GM12864 (cell line): ENCODE results near the gene GFRA4.

Experiments
- DNase-seq: peaks from one replicate; pipeline ENCODE4 v3.0.0-alpha.2; 2011; ENCODE audit warnings: low read depth
- H3K4me3 ChIP-seq: 2 replicates; pipeline ENCODE4 v1.5.1; 2011; ENCODE audit warnings: mild to moderate bottlenecking, low read depth, low read length, control low read depth
- CTCF ChIP-seq: IDR thresholded peaks from 2 replicates; pipeline ENCODE4 v1.5.1; 2011; ENCODE audit warnings: low read depth, mild to moderate bottlenecking, moderate library complexity, low read length, control low read depth, inconsistent platforms; ENCODE audit errors: missing control alignments

GFRA4 gene

DNA sequence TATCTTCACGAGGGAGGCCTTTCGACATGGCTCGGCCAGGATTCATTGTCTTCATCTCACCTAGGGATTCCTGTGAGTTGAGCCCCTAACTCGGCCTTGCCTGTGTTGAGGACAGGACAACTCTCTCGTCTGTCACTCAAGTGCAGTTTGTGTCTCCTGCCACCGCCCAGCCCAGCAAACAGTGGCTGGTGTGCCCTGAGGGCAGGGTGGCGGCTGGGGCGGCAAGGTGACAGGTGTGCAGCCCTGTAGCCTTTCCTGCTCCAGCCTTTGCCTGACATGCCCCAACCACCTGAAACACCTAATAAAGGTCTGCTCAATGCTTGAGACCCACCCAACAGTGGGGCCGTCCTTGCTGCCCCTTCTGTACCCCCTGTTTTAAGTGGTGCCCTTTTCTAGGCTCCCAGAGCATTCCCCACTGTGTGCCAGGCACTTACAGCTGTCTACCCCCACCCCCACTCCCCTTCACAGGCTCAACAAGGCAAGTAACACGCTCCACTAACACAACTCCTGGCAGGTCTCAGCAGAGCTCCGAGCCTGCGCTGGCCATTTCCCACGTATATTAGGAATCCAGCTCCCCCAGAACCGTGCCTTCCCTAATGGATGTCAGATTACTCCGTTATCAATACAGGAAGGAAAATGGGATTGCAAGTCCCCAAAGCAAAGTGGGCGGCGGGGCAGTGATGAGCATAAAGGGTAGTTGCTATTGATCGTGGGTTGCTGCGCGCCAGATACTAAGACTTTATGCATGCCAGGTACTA lies 17.7 kb downstream of the GFRA4 start:
- no peak overlapping the region for H3K4me3 ChIP-seq
- no peak for DNase-seq
- no peak for TF ChIP-seq CTCF

GRCh38 chr20:3640259-3640658 lies 22.9 kb downstream of the GFRA4 start:
- no peak overlapping the region for H3K4me3 ChIP-seq
- TF ChIP-seq CTCF, result no peak
- DNase-seq, result no peak

GRCh38 chr20:3635346-3635745 lies 27.9 kb downstream of the GFRA4 start:
- H3K4me3 ChIP-seq, result no peak overlapping the region
- no peak for TF ChIP-seq CTCF
- no peak for DNase-seq

DNA sequence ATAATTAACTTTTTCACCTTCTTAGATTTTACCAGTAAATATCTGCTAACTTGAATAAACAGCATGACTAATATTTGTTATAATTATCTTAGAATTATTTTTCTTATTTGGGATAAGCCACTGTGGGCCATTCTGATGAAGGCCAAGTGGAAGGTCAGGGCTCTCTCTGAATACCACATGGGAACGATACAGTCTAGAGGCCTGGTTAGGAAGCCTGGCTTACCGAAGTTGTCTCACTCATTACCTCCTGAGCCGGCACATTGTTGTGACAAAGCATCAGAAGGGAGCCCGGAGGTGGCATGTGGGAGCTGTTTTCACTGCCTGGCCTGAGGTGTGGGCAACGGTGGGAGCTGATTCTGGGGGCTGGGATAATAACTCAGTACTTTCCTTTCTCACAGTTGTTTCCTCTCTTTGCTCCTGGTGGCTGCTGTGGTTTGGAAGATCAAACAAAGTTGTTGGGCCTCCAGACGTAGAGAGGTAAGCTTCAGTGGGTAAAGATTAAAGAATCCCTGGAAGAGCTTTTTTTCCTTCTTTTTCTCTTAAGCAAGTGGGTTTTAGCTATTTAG lies 29.2 kb downstream of the GFRA4 start:
- no peak for DNase-seq
- no peak overlapping the region for H3K4me3 ChIP-seq
- TF ChIP-seq CTCF, result no peak

DNA sequence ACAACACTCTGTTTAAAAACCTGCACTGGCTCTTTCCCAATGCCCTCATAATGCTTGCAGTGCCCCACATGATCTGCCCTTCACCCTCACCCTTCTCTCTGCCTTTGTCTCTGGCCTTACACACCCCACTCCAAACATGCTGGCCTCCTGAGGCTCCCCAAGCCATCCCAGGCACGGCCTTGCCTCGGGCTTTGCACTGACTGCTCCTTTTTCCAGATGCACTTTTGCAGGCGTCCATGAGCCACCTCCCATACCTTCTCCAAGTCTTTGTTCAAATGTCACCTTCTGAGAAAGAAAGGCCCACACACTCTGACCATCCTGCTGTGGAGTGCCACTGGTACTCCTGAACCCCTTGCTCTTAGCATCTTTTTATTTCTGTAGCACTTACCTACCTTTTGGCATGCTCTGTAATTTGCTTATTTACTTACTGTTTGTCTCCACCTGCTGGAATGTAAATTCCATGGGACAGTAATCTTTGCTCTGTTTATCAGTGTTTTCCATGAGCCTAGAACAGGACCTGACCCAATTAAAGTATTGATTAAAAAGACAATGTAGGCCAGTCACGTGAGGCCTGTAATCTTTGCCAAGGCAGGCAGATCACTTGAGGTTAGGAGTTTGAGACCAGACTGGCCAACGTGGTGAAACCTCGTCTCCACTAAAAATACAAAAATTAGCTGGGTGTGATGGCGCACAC lies 30.7 kb downstream of the GFRA4 start:
- no peak overlapping the region for H3K4me3 ChIP-seq
- no peak for TF ChIP-seq CTCF
- DNase-seq, result no peak

DNA sequence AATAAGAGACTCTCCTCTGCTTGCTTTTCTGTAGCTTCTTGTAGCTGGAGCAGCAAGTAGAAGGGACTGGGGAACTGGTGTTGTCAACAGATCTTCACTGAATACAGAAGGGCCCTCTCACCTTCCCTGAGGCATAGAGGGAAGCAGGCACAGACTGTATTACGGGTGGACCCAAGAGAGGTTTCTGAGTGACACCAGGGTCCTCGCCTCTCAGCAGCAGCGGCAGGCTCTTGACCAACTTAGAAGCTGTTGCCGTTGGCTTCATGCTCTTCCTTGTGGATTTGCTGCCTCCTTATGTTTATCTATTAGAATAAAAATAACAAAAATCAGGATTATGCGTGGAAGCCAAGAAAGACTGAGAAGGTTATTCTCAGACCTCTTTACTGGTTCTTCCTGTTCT lies 31.7 kb downstream of the GFRA4 start:
- no peak for TF ChIP-seq CTCF
- H3K4me3 ChIP-seq, result no peak overlapping the region
- no peak for DNase-seq
